Measurements from ENCODE around the gene THBS4.

THBS4 gene

DNA sequence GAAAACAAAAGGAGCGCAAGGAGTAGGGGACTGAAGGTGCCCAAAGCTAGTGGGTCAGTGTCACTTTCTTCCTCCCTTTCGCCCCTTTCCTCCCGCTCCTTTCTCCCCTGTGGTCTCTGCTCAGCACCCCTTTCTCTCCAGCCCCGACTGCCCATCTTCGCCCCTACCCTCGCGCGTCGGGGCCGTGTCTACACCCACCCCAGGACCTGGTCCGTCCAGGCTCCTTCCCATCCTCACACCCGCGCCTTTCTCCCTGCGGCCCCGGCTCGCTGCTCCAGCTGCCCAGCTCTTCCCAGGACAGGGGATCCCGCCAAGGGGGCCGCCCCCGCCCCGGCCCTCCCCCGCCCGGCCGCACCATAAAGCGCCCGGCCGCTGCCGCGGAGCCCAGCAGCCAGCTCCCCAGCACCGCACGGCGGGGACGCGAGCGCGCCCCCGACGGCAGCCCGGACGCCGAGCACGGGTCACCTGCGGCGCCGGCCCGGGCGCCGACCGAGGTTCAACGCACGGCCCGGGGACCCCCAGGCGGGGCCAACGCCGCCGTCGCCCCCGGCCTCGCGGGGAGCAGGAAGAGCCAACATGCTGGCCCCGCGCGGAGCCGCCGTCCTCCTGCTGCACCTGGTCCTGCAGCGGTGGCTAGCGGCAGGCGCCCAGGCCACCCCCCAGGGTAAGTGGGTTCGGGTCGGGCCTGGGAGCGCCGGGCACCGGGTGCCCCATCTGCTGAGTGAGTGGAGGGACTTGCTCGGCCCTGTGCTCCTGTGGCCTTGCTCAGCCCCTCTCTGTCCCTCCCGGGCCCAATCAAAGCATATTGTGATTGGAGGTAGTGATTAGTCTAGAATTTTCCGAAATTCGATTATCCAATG is at the start of gene THBS4:
TSS of gene THBS4 (plus strand) at position 387 of the 860 bp plus-strand sequence. CDS start at position 577, 190 bp downstream.
- no peak for DNase-seq (ENCODE audit: low read depth)

DNA sequence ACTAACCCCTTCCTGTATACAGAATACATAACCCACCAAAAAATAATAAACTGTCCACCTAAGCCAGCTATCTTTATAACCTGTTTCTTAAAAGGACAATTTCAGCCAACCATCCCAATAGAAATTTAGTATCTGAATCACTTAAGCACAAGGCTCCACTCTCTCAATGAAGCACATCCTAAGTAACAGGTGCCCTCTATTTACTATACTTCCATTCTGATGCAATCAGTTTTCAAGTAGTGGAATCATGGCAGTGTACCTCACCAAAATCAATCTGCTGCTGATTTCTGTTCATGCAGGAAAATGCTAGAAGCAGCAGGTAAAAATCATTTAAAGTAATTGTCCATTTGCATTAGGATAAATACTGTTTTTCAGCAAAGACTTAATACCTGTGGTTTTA is 48.9 kb upstream of the THBS4 start:
- no peak for DNase-seq (ENCODE audit: low read depth)

DNA sequence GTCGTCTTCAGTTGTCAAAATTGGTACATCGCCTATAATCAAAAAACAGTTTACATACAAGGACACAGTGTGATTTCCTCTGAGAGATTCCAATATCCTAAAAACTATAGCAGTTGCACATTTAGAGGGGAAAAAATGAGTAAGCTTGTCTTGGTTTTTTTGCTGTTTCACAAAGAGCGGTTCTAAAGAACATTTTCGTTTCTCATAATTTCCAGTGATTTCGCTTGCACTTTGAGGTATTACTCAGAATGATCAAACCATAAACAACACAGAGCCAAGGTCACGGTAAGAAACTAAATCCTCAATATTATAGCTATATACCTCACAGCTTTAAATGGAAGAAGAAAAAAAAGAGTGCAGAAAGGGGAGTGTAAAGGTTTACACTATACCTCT is 44.9 kb upstream of the THBS4 start:
- no peak for DNase-seq (ENCODE audit: low read depth)

DNA sequence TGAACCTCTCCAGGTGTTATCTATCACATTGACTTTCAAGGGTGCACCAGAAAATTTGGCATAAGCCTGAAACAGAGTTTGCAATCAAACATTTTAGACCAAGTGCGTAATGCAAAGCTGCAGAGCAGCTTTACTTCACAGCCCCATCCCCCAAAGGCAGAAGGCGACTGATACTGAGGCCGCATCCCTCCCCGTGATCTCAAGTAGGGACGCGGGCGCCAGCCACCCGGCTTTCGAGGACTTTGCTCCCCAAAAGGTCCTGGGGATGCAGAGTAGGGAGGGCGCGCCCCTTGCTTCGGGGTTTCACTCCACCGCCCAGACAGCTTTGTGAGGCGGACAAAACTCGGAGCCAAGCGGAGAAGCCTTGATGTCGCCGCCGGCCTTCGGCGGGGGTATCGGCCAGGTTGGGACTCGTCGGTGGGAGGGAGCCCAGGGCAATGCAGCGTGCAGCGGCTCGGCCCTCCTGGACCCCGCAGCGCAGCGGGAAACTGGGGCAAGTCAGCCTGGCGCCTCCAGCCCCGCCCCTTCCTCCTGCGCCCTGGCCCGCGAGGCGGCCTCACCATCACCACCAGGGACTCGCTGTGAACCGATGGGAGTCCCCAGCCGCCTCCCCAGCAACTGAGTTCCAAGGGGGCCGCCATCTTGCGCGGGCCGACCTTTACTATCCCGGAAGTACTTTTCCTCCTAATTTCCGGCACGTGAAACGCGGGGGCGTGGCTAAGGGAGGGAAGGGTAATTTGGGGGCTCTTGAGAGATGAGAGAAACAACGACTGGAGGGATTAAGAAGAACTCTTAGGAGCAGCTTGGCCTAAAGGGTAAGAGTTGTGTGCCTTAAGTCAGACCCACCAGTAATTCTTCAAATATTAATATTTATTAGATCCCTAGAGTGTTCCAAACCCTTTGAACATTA is 44.3 kb upstream of the THBS4 start, which contains the start of gene MTX3:
TSS of gene MTX3 (minus strand) at position 665 of the 910 bp plus-strand sequence. CDS start at position 641, 24 bp downstream.
- peak; percentile 81 for DNase-seq (ENCODE audit: low read depth)

DNA sequence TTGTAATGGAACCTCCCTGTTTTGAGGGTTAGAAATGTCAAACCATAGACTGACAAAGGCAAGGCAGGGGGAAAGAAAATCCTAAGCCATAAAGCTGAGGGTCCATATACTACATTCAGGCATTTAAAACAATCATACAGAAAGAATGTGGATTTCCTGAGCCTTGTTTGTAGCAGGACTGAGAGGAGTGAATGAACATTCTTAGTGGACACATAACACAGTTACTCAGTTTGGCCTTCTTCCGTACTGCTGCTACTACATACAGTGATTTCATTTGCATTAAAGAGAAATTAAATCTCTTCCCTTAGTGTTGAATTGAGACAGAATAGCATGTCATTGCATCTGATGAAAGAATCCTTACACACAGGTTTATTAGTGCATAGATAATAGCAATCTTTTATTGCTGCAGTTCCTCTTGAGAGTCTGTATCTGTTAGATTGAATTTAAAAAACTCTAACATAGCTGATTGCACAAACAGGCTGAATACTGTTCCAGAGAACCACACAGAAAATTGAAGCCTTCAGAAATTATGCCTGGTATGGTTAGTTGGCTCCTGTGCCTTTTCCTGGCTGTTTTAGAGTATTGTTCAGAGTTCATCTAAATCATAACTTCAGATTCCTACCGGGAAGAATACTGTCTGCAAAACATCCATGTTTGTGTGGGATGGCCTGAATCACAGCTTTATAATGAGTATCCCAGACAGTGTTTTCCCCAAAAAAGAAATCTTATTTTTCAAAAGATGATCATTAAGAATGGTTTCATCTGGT is 42.1 kb upstream of the THBS4 start:
- DNase-seq (ENCODE audit: low read depth) = no peak

DNA sequence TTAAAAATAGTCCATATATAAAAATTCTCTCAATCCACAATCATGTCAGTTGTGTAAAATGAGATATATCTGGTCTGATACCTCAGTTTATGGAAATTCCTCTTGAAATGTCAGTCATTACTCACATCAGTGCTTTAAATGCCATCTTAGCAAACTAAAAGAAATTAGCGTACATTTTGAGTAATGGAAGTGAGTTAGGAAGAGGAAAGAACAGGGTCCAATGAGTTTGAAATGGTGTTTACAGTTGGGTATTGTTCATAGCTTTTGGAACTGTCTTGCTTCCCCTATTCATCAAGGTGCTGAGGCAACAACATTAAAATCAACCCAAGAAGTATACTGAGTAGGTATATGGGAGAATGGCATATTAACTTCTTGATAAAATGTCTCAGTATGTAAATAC is 35.4 kb upstream of the THBS4 start:
- no peak for DNase-seq (ENCODE audit: low read depth)

DNA sequence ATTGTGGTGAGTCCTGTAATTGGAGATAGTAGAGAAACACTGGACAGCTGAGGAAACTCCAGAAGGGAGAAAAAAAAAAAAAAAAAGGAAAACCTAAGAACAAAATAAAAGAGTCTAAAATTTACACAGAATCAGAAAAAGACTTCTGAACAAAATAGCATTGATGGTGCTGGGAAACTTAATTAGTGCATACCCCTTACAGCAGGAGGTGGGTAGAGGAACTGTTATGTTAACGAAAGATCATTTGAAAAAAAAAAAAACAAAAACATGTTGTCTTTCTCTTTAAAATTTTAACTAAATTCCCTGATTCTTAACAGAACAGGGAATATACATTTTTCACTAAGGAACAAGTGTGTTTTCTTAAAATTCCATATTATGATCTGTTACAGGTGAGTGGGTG is 32.5 kb upstream of the THBS4 start:
- no peak for DNase-seq (ENCODE audit: low read depth)

DNA sequence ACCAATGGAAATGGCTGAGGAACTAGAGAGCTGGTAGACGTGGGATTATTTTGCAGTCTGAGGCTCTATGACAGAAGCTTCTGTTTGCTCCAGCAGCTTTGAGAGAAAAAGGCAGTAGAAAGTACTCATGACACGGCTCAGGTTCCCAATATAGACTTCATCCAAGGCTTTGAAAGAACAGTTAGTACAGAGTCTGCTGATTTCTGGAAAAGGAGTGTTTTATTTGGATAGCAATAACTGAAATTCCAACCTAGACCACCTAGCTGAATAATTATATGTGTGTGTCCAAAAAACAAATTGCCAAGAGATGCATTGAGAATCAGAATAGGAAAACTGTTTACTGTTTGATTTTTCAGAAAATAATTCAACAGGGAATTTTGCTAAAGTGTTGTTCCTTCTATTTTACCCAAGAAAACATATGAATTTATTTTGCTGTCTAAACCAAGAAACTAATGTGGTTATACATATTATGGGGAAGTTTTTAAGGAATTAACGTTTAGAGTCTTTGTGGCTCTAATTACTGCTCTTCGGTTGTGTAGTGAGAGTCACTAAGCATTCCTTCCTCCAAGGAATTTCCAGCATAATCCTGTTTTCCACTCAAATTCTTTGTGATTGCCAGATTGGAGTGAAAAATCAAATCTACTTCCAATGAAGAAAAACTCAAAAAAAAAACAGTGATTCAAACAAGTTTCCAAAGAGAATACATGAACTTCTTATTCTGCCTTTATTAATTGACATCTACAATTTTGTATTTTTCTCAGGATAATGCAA is 26.0 kb upstream of the THBS4 start:
- DNase-seq (ENCODE audit: low read depth) = no peak

DNA sequence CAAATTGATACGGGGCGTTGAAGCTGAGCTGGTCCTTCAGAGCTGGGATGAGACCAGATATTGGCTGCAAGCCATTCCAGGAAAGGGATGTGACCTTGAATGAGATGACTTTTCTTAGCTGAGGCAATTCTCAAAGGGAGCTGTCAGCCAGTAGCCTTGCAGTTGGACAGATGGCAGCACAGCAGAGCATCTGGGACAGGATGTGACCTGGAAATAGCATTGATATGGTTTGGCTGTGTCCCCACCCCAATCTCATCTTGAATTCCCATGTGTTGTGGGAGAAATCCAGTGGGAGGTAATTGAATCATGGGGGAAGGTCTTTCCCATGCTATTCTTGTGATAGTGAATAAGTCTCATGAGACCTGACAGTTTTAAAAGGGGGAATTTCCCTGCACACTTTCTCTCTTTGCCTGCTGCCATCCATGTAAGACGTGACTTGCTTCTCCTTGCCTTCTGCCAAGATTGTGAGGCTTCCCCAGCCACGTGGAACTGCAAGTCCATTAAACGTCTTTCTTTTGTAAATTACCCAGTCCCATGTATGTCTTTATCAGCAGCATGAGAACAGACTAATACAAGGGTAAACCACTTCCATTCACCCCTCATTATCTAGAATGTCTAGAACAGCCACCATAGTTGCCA is 24.3 kb upstream of the THBS4 start:
- no peak for DNase-seq (ENCODE audit: low read depth)

DNA sequence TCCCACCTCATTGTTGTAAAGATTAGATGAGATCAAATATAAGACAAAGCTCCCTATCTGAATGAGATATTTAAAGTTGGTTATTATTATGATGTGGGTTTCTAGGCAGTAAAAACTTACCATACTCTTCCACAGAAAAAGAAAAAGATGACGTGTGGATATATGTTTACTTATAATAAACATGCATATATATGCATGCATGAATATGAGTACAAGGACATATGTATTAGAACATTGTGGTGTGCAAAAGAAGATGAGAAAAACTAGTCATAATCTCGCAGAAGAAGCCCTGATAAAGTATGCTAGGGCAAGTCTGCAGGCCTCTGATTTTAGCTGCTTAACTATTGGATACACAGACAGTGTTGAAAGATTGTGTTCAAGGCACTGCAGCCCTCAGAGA is 10.1 kb upstream of the THBS4 start:
- no peak for DNase-seq (ENCODE audit: low read depth)

DNA sequence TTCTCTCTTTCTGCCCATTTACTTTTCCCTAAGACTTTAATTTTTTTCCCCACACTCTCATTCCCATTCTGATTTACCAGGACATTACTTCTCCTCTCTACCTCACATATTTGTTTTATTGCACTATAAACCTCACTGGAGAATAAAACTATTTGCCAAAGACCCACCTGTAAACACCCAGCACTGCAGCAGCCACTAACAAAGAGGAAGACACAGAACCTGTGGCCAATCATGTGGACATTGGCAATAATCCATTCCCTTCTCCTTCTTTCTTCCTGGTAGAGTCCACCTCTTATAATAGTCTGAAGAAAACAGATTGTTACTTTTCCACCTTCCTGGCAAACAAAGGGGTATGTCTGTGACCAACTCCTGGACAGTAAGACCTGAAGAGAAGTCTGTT is 8.3 kb upstream of the THBS4 start:
- no peak for DNase-seq (ENCODE audit: low read depth)

DNA sequence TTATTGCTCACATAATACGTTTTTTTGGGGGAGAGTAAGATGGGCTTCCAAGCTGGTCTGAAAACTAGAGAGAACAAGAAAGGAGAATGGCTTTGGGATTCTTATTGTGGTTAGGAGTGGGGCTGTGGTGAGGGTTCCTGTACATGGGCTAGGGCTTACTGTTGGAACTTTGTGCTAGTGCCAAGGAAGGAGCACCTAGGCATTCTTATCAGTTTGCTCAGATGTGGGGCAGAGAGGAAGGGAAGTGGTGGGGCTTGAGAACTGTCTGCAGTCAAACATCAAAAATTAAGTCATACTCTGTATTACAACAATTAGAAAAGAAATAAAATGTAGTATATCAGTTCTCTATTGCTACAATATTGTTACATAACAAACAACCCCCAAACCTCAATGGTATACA is 4.0 kb upstream of the THBS4 start:
- DNase-seq (ENCODE audit: low read depth) = no peak

DNA sequence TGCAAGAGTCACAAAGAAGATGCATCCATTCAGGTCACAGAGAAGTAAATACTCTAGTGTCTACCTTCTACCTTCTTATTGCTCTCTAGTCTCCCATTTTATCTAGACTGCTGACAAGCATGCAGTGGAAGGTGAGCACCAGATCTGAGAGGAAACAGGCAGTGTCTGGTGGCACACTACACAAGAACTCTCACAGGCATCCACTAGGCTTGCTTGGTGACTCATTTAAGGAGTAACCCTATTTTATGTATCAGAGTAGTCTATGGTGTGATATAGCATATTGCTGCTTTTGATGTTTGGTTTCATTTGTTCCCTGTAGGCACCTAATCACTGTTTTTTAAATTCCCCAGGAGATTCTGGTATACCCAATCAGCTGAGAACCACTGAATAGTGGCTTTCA is 1.6 kb upstream of the THBS4 start:
- DNase-seq (ENCODE audit: low read depth) = no peak

DNA sequence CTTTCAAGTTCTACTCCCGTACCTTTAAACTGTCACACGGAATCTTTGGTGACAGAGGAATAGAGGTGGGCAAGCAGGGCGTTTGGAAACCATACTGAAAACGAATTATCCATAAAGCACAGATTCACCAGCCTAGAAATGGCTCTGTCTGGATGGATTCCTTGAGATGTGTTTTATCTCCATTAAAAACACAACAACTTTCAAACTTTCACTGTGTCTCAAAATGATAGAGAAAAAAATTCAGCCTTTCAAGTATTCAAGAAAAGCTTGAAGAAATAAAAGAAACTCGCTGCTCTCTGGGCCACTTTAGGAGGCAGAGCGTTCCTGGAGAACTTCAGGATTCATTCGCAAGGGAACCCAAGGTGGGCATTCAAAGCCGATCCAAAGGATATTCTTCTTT is 589 bp upstream of the THBS4 start:
- DNase-seq (ENCODE audit: low read depth) = no peak

DNA sequence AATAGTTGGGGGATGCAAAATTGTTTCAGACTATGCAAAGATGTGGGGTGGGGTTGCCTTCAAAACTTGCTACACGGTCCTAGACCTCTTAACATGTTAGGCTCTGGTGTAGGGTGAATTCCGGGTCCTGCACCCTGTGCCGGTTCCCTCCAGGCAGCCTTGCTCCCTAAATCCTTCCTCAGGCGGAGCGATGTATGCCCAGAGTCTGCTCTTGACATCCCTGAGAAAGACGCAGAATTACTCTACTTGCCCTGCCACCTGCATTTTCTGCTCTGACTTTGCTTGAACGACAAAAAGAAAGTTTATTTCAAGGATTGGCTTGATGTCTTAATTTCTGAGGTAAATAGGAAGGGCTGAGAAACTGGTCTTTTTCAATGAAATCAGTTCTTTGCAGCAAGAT is 691 bp downstream of the THBS4 start:
- no peak for DNase-seq (ENCODE audit: low read depth)

DNA sequence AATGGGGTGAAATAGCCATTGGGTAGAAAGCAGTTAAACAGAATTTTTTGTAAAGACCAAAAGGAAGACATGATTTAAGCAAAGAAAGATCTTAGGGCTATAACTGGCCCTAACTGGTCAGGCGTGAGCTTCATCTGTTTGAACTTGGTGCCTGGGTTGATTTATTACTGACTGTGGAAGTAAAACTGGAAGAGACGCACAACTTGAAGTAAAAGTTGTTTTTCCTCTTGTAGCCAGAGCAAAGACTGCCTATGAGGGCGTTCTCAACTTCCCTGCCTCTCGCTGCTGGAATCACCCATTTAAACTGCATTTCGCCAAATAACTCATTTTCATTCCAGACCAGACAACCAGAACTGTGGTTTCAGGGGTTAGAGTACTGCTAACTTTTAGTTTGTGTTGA is 1.5 kb downstream of the THBS4 start:
- DNase-seq (ENCODE audit: low read depth) = no peak

DNA sequence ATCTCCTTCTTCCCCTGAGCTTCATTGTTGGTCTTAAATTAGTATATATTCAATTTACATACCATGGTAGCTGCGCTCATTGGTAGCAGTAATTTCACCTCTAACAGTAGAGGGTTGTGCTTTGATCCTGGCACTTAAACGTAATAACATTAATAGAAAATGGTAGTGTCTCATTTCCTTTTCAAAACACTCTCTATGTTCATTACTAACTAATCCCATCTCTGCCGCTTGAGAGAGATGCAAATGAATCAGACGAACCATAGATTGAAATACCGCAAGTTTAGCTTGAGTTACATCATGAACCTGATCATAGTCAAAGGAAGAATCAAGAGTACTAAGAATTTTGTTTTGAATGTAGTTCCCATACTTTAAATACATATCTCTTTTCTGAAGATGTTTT is 2.2 kb downstream of the THBS4 start:
- no peak for DNase-seq (ENCODE audit: low read depth)

DNA sequence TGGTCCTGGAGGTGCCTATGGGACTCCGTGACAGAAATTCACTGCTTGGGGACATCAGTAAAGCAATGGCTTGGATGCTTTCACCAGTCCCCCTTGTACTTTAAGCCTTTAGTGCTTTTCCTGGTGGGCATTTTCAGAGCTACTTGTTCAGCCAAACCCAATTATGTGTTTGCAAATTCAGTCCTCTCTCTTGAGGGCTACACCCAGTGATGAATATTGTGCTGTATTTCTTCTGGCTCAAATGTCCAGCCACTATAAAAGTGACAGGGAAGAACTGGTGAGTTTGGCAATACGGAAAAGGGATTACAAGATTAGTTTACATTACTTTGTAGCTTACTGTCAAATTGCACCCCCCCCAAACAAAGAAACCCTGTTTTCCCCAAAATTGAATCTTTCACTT is 4.5 kb downstream of the THBS4 start:
- no peak for DNase-seq (ENCODE audit: low read depth)

DNA sequence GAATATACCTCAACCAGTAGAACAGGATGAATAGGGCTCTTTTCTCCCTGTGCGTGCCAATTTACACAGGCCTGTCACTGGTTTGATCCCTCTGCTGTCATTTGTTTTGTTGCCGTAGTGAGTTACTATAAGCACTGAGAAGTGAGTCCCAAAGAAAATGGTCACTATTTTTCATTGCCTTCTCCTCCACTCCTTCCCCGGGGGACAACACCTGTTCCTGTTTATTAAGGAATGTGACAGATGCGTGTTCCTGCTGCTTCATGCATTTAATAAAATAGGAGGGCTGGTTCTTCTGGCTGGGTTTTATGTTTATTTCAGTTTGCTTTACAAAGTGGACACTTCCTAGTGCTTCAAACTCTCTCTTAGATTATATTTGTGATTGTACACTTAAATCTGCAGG is 6.4 kb downstream of the THBS4 start:
- DNase-seq (ENCODE audit: low read depth) = no peak

DNA sequence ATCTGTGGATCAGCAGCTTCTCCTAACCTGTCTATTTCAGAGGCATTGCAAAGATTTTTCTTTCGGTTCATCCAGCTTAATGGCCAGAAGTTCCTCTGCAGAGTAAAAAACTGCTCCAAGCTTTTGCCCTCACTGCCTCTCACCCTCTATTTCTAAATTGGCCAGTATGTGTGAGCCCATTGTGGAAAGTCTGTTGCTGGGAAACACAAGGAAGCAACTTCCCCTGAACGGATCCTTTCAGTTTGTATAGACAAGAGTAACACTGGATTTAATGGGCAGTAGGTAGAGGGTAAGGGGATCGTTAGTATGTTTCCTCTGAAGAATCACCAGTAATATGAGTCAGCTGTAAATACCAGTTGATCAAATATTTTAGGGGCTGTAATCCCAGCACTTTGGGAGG is 7.2 kb downstream of the THBS4 start:
- DNase-seq (ENCODE audit: low read depth) = no peak

DNA sequence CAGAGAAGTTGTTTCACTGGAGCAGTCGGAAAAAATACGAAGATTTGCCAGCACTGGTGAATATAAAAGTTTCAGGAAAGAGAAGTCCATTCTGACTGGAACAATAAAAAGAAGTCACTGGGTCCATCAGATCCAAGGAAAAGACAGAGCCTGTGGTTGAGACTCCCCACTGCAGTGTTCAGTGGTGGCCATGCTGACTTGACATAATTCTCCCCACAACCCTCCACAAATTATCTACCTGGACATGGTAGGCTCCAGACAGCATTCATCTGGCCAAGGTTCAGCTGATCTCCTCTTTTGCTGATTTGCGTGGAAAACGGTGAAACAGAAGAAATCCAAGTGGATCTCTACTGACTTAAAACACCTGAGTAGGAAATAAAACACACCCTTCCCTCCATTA is 8.0 kb downstream of the THBS4 start:
- no peak for DNase-seq (ENCODE audit: low read depth)

Data from activated T-helper 9 cell treated with anti-CD3 and anti-CD28 coated beads, Interleukin-2, amount 50 U/mL, for 16 hours (primary cell).